Measurements from ENCODE around the gene KMT5B. TPM values are rescaled to one million over a fixed set of nuclear protein-coding genes. Genes with fewer than 3 reads are reported as not detected.

Gene KMT5B
- total and polyA plus RNA-seq, 2 donors (not counting 1 experiment from before 2014, with no cell fraction given) = 13.0 to 24.3 TPM

DNA sequence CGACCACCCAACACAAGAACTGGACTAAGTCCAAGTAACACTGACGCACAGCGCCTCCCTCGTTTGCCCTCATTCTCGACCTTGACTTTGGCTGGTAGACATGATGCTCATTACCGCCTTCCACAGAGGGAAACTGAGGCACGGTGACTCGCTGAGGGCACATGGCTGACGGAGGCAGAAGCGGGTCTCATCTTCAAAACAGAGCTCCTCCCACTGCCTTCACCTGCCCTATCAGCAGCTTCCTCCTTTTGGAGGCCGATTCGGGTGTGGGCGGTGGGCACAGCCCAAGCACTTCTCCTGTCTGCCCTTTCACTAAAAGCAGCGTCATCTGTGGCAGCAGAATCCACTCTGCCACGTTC, 2.0 kb upstream of the KMT5B start:
- H3K79me2 ChIP-seq (ENCODE audit: control insufficient read depth, insufficient read depth, low read length) = peaks cover 24% of the 10 kb centered on the region
- H4K20me1 ChIP-seq (ENCODE audit: control insufficient read depth, extremely low read depth, insufficient read depth, low read length) = peaks cover 3% of the 10 kb centered on the region

DNA sequence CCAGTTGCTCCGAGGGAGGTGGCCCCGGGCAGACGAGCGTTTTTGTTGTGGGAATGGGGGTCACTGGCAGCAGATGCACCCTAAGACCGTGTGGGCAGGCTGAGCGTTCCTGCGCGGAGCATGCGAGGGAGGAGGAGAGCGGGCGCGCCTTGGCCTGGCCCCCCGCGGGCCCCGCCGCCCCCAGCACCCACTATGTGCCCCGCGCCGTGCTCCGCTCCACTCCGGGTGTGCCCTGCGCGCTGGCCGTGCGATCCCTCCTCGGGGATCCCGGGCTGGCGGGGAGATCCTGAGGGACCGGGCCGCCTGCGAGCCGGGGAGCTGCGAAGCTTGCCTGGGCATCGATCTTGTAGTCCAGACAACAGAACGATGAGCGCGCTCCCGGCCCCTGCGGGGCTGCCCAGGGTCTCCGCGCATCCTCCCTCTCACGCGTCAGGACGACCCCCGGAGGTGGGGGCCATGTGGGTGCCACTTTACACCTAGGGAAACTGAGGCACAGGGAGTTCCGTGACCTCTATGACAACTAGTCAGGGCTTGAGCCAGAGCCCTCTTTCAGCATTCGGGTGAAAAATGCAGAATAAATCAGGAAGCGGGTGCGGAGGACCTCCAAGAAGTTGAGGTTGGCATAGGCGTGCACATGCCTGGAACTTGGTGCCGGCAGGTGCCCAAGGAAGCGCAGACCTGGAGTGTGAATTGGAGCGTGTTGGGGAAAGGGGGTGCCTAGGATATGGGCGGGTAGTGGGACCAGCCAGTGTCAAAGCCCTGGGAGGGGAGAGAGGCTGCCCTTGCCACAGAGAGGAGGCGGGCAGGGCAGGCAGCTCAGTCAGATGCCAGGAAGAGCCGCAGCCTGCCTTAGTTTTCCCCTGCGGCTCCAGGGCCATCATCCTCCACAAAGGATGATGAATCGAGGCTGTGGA, 1.3 kb upstream of the KMT5B start:
- peak overlapping the region; percentile 94 for H3K27ac ChIP-seq (ENCODE audit: insufficient read depth, low read length)
- peak in 1 of 2 donors; percentile 12 for DNase-seq (ENCODE audit: low read depth in 2 of 2)
- H3K27me3 ChIP-seq (ENCODE audit: control insufficient read depth, insufficient read depth, low read length) = peaks cover 11% of the 10 kb centered on the region

More for the DNA sequence above, 2.0 kb upstream of the KMT5B start:
- H3K9me3 ChIP-seq (ENCODE audit: control insufficient read depth, insufficient read depth, low read depth, low read length) = no peaks in the 10 kb centered on the region
- H3K4me3 ChIP-seq (replicated peaks in 1 of 4; ENCODE audit: control extremely low read depth in 1 of 4, insufficient read depth in 1 of 4, low read depth in 3 of 4, low read length in 4 of 4) = no peak overlapping the region
- no peak overlapping the region for H3K27ac ChIP-seq (ENCODE audit: insufficient read depth, low read length)
- H3K4me2 ChIP-seq (ENCODE audit: extremely low read depth, insufficient read depth, low read length) = no peak overlapping the region
- no peaks in the 10 kb centered on the region for H3K4me1 ChIP-seq (ENCODE audit: control insufficient read depth, extremely low read depth, insufficient read depth, low read length)
- DNase-seq (ENCODE audit: low read depth in 2 of 2) = no peak
- peaks cover 11% of the 10 kb centered on the region for H3K27me3 ChIP-seq (ENCODE audit: control insufficient read depth, insufficient read depth, low read length)
- no peaks in the 10 kb centered on the region for H3K36me3 ChIP-seq (ENCODE audit: control insufficient read depth, insufficient read depth, low read length)
- H3K9ac ChIP-seq (ENCODE audit: insufficient read depth, low read length) = no peak overlapping the region
- H2AFZ ChIP-seq (ENCODE audit: low read length) = no peak overlapping the region
- TF ChIP-seq EZH2 (IDR thresholded peaks at IDR 0.05; ENCODE audit: low read length, missing control alignments) = no peak
- TF ChIP-seq, protein P1, sequence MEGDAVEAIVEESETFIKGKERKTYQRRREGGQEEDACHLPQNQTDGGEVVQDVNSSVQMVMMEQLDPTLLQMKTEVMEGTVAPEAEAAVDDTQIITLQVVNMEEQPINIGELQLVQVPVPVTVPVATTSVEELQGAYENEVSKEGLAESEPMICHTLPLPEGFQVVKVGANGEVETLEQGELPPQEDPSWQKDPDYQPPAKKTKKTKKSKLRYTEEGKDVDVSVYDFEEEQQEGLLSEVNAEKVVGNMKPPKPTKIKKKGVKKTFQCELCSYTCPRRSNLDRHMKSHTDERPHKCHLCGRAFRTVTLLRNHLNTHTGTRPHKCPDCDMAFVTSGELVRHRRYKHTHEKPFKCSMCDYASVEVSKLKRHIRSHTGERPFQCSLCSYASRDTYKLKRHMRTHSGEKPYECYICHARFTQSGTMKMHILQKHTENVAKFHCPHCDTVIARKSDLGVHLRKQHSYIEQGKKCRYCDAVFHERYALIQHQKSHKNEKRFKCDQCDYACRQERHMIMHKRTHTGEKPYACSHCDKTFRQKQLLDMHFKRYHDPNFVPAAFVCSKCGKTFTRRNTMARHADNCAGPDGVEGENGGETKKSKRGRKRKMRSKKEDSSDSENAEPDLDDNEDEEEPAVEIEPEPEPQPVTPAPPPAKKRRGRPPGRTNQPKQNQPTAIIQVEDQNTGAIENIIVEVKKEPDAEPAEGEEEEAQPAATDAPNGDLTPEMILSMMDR (conservative IDR thresholded peaks at IDR 0.05 in 1 of 2, IDR thresholded peaks at IDR 0.05 in 1 of 2; ENCODE audit: low read depth in 1 of 2, low read length in 2 of 2) = no peak

DNA sequence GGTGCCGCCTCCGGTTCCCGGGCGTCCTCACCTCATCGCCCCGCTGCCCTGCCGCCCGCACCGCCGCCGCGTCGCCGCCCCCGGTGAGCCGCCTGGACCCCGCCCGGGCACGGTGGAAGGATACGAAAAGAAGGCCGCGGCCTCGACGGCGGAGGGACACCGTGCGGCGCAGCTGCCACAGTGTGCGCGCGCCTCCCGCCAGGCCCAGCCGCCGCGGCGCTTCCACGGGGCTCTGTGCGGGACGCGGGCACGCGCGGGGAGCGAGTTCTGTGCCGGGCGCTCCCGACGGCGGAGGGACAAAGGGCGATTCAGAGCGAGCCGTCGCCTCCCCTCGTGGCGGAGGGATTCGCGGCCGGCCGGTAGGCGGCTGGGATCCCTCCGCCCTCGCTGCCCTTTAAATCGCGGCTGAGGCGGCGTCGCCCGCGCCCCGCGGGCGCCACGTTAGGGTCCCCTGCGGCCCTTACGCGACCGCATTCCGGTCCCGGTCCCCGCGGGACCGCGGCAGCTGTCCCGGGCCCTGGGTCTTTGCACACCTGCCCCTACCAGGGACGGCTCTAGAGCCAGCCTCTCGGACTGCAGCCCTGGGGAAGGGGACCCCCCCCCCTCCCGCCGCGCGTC, 568 bp upstream of the KMT5B start:
- H2AFZ ChIP-seq (ENCODE audit: low read length) = peak overlapping the region; percentile 62
- TF ChIP-seq EZH2 (IDR thresholded peaks at IDR 0.05; ENCODE audit: low read length, missing control alignments) = no peak
- TF ChIP-seq, protein P1 (conservative IDR thresholded peaks at IDR 0.05 in 1 of 2, IDR thresholded peaks at IDR 0.05 in 1 of 2; ENCODE audit: low read depth in 1 of 2, low read length in 2 of 2) = no peak
- peak overlapping the region; percentile 94 for H3K27ac ChIP-seq (ENCODE audit: insufficient read depth, low read length)
- H3K4me3 ChIP-seq (replicated peaks in 1 of 4; ENCODE audit: control extremely low read depth in 1 of 4, insufficient read depth in 1 of 4, low read depth in 3 of 4, low read length in 4 of 4) = peak overlapping the region; percentile 55 to 78 (median 64)
- H3K9ac ChIP-seq (ENCODE audit: insufficient read depth, low read length) = peak overlapping the region; percentile 92
- H4K20me1 ChIP-seq (ENCODE audit: control insufficient read depth, extremely low read depth, insufficient read depth, low read length) = peaks cover 7% of the 10 kb centered on the region
- no peaks in the 10 kb centered on the region for H3K9me3 ChIP-seq (ENCODE audit: control insufficient read depth, insufficient read depth, low read depth, low read length)
- DNase-seq (ENCODE audit: low read depth in 2 of 2) = peak; percentile 97 to 98
- H3K79me2 ChIP-seq (ENCODE audit: control insufficient read depth, insufficient read depth, low read length) = peaks cover 32% of the 10 kb centered on the region
- H3K4me2 ChIP-seq (ENCODE audit: extremely low read depth, insufficient read depth, low read length) = peak overlapping the region; percentile 61
- no peaks in the 10 kb centered on the region for H3K36me3 ChIP-seq (ENCODE audit: control insufficient read depth, insufficient read depth, low read length)
- H3K27me3 ChIP-seq (ENCODE audit: control insufficient read depth, insufficient read depth, low read length) = peaks cover 11% of the 10 kb centered on the region
- H3K4me1 ChIP-seq (ENCODE audit: control insufficient read depth, extremely low read depth, insufficient read depth, low read length) = no peaks in the 10 kb centered on the region

More for the DNA sequence above, 1.3 kb upstream of the KMT5B start:
- Histone ChIP-seq H3K79me2 (ENCODE audit: control insufficient read depth, insufficient read depth, low read length) (peaks cover 29% of the 10 kb centered on the region), H3K9me3 (ENCODE audit: control insufficient read depth, insufficient read depth, low read depth, low read length) (no peaks in the 10 kb centered on the region), H4K20me1 (ENCODE audit: control insufficient read depth, extremely low read depth, insufficient read depth, low read length) (peaks cover 5% of the 10 kb centered on the region), H2AFZ (ENCODE audit: low read length) (peak overlapping the region; percentile 62), H3K4me3 (replicated peaks in 1 of 4; ENCODE audit: control extremely low read depth in 1 of 4, insufficient read depth in 1 of 4, low read depth in 3 of 4, low read length in 4 of 4) (peak overlapping the region; percentile 55 to 78 (median 64)), H3K36me3 (ENCODE audit: control insufficient read depth, insufficient read depth, low read length) (no peaks in the 10 kb centered on the region), H3K4me1 (ENCODE audit: control insufficient read depth, extremely low read depth, insufficient read depth, low read length) (no peaks in the 10 kb centered on the region), H3K4me2 (ENCODE audit: extremely low read depth, insufficient read depth, low read length) (peak overlapping the region; percentile 61), H3K9ac (ENCODE audit: insufficient read depth, low read length) (peak overlapping the region; percentile 92)
- TF ChIP-seq, protein P1 (conservative IDR thresholded peaks at IDR 0.05 in 1 of 2, IDR thresholded peaks at IDR 0.05 in 1 of 2; ENCODE audit: low read depth in 1 of 2, low read length in 2 of 2) = no peak
- TF ChIP-seq EZH2 (IDR thresholded peaks at IDR 0.05; ENCODE audit: low read length, missing control alignments) = no peak

All from fibroblast of lung (primary cell).